IMR-90 (cell line): ENCODE data around the gene CFAP210. TPM values are rescaled to one million over a fixed set of nuclear protein-coding genes. Genes with fewer than 3 reads are reported as not detected.
"Not testable (repeated sequence)": the region's sequence is repeated elsewhere in the genome, so short reads cannot be mapped to it uniquely, and the experiment has no call there.

Source experiments
- ATAC-seq: fragments of 200-7000 bp; cut with Tn5 transposase; 2 replicates; pipeline ENCODE4 v1.9.1; 2020; ENCODE audit warnings: low read depth, mild to moderate bottlenecking, moderate library complexity
- BruUV-seq: library from RNA; stranded (reverse); fragments of 400-500 nt; replicated peaks from 2 replicates; lab custom pipeline; 2021; lab: Mats Ljungman, UMichigan
- CTCF ChIA-PET: fragments of 300-600 bp; formaldehyde crosslinking; extraction: SDS; loops from one replicate; lab custom pipeline; 2021; ENCODE audit warnings: antibody characterized with exemption; lab: Yijun Ruan, JAX
- POLR2A ChIA-PET: fragments of 300-600 bp; sonication (Branson Sonifier 250); formaldehyde crosslinking; loops from one replicate; lab custom pipeline; 2022; ENCODE audit warnings: antibody characterized with exemption; ENCODE audit not compliant: unreplicated experiment; lab: Charles Lee
- DNase-seq: peaks from one replicate; pipeline ENCODE4 v3.0.0; 2013
- H2AFZ ChIP-seq: replicated peaks from 2 replicates; pipeline ENCODE3; 2013; ENCODE audit warnings: low read length, mild to moderate bottlenecking; ENCODE audit not compliant: poor library complexity
- H2AK5ac ChIP-seq: 2 replicates; pipeline ENCODE4 v1.6.1; 2013; ENCODE audit warnings: low read depth, low read length, inconsistent platforms
- H2AK9ac ChIP-seq: replicated peaks from 2 replicates; pipeline ENCODE3; 2013; ENCODE audit warnings: mild to moderate bottlenecking, low read depth, low read length, moderate library complexity; ENCODE audit not compliant: poor library complexity
- H2BK120ac ChIP-seq: 2 replicates; pipeline ENCODE4 v1.6.1; 2013; ENCODE audit warnings: low read depth, low read length, inconsistent platforms
- H2BK15ac ChIP-seq: 3 replicates; pipeline ENCODE4 v1.6.1; 2013; ENCODE audit warnings: low read depth, low read length, inconsistent platforms
- H2BK20ac ChIP-seq: 2 replicates; pipeline ENCODE4 v1.6.1; 2013; ENCODE audit warnings: low read depth, mild to moderate bottlenecking, inconsistent platforms, low read length, moderate library complexity
- H2BK5ac ChIP-seq: 2 replicates; pipeline ENCODE4 v1.6.1; 2013; ENCODE audit warnings: mild to moderate bottlenecking, low read depth, low read length, inconsistent platforms; ENCODE audit not compliant: poor library complexity, severe bottlenecking
- H3K14ac ChIP-seq: replicated peaks from 2 replicates; pipeline ENCODE4 v1.6.1; 2013; ENCODE audit warnings: low read depth, low read length, inconsistent platforms
- H3K18ac ChIP-seq: 2 replicates; pipeline ENCODE4 v1.6.1; 2013; ENCODE audit warnings: low read depth, low read length, control low read depth
- H3K23ac ChIP-seq: 2 replicates; pipeline ENCODE4 v1.6.1; 2013; ENCODE audit warnings: low read depth, low read length, inconsistent platforms
- H3K27ac ChIP-seq: 2 replicates; pipeline ENCODE4 v1.5.1; 2013; ENCODE audit warnings: mild to moderate bottlenecking, control low read depth, low read length; ENCODE audit not compliant: insufficient read depth
- H3K27me3 ChIP-seq: 2 replicates; pipeline ENCODE4 v1.6.1; 2013; ENCODE audit warnings: low read length; ENCODE audit not compliant: control insufficient read depth, insufficient read depth
- H3K36me3 ChIP-seq: 2 replicates; pipeline ENCODE4 v1.6.1; 2013; ENCODE audit warnings: low read length, mixed read lengths; ENCODE audit not compliant: control insufficient read depth, insufficient read depth
- H3K4ac ChIP-seq: 2 replicates; pipeline ENCODE4 v1.6.1; 2013; ENCODE audit warnings: low read depth, low read length, inconsistent platforms
- H3K4me1 ChIP-seq: 2 replicates; pipeline ENCODE4 v1.6.1; 2013; ENCODE audit warnings: low read length, mixed read lengths; ENCODE audit not compliant: control insufficient read depth, insufficient read depth
- H3K4me2 ChIP-seq: 2 replicates; pipeline ENCODE4 v1.6.1; 2013; ENCODE audit warnings: low read depth, mild to moderate bottlenecking, control low read depth, low read length, moderate library complexity
- H3K4me3 ChIP-seq: 2 replicates; pipeline ENCODE4 v1.5.1; 2013; ENCODE audit warnings: low read depth, mild to moderate bottlenecking, control low read depth, low read length, moderate library complexity; ENCODE audit not compliant: insufficient read depth
- H3K56ac ChIP-seq: 2 replicates; pipeline ENCODE4 v1.6.1; 2013; ENCODE audit warnings: low read length, inconsistent platforms; ENCODE audit not compliant: insufficient read depth; ENCODE audit errors: extremely low read depth
- H3K79me1 ChIP-seq, 2 experiments: 2 replicates each; pipeline ENCODE4 v1.6.1; 2013; ENCODE audit warnings: low read length in 2 of 2, inconsistent platforms in 1 of 2, low read depth in 1 of 2
- H3K9ac ChIP-seq: 2 replicates; pipeline ENCODE4 v1.6.1; 2013; ENCODE audit warnings: low read depth, low read length, control low read depth
- H3K9me1 ChIP-seq: 2 replicates; pipeline ENCODE4 v1.6.1; 2013; ENCODE audit warnings: low read length, inconsistent platforms; ENCODE audit not compliant: insufficient read depth
- H3K9me3 ChIP-seq: 2 replicates; pipeline ENCODE4 v1.6.1; 2013; ENCODE audit warnings: low read length; ENCODE audit not compliant: control insufficient read depth, insufficient read depth
- H4K20me1 ChIP-seq: 2 replicates; pipeline ENCODE4 v1.6.1; 2013; ENCODE audit warnings: low read length, inconsistent platforms; ENCODE audit not compliant: insufficient read depth
- H4K5ac ChIP-seq: 2 replicates; pipeline ENCODE4 v1.6.1; 2013; ENCODE audit warnings: mild to moderate bottlenecking, low read depth, low read length, control low read depth
- H4K8ac ChIP-seq, 2 experiments: 2 replicates each; pipeline ENCODE4 v1.6.1; 2013; ENCODE audit warnings: low read depth in 2 of 2, low read length in 2 of 2, control low read depth in 1 of 2, inconsistent platforms in 1 of 2
- H4K91ac ChIP-seq: 2 replicates; pipeline ENCODE4 v1.6.1; 2013; ENCODE audit warnings: low read depth, low read length, inconsistent platforms; ENCODE audit not compliant: insufficient read depth
- WGBS, 2 experiments: methylation state at CpG; one replicate each; pipeline versions ENCODE4 v1.1.5 to v1.1.7; 2013; ENCODE audit warnings: missing lambda C conversion rate in 2 of 2; ENCODE audit not compliant: insufficient read length in 1 of 2; ENCODE audit errors: extremely low coverage in 2 of 2; 5-methylcytosine and 5-hydroxymethylcytosine counted together
- dilution Hi-C: fragments of 300-500 bp; cut with HindIII; formaldehyde crosslinking; loops from one replicate; pipeline ENCODE4 v1.14.3; 2018; ENCODE audit warnings: low sequenced_read_pairs; ENCODE audit not compliant: unreplicated experiment
- in situ Hi-C: fragments of 300-500 bp; cut with MboI; formaldehyde crosslinking; loops from 3 replicates; pipeline ENCODE4 v1.14.3; 2019; ENCODE audit warnings: low sequenced_read_pairs, inconsistent platforms, mixed read lengths
- intact Hi-C: fragments of 100-400 bp; cut with micrococcal nuclease; formaldehyde crosslinking; loops from 2 replicates; pipeline ENCODE4 v1.10.0; 2022
- polyA plus RNA-seq, 3 experiments: library from polyadenylated mRNA; depleted of rRNA; stranded (reverse); fragments of >200 nt; gene quantifications; 2 replicates each; pipeline ENCODE4 v1.2.3, GENCODE V29; 2012; ENCODE audit warnings: low replicate concordance in 1 of 3
- total RNA-seq: library from RNA; depleted of rRNA; stranded (reverse); fragments of >200 nt; gene quantifications from 2 replicates; pipeline ENCODE4 v1.2.3, GENCODE V29; 2012

The CFAP210 gene
- total and polyA plus RNA-seq, 2 of the 4 experiments (the other 2 are of a cell fraction) = not detected

DNA sequence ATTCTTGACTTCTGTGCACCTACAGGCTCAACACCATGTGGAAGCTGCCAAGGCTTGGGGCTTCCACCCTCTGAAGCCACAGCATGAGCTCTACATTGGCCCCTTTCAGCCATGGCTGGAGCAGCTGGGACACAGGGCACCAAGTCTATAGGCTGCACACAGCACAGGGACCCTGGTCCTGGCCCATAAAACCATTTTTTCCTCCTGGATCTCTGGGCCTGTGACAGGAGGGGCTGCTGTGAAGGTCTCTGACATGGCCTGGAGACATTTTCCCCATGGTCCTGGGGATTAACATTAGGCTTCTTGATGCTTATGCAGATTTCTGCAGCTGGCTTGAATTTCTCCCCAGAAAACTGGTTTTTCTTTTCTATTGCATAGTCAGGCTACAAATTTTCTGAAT, 6.3 kb downstream of the CFAP210 start:
- H2BK120ac ChIP-seq, H3K18ac ChIP-seq, H3K79me1 ChIP-seq, ATAC-seq, H4K20me1 ChIP-seq, DNase-seq, H2BK5ac ChIP-seq, dilution Hi-C loops, H3K9ac ChIP-seq, intact Hi-C loops, H3K4me1 ChIP-seq, H3K4me3 ChIP-seq, H3K9me3 ChIP-seq, POLR2A ChIA-PET, H2BK20ac ChIP-seq, CTCF ChIA-PET, H3K9me1 ChIP-seq, H3K27ac ChIP-seq, H4K8ac ChIP-seq, H3K4me2 ChIP-seq, H4K5ac ChIP-seq, H4K91ac ChIP-seq, H3K27me3 ChIP-seq, H3K23ac ChIP-seq, H2AFZ ChIP-seq, H2AK9ac ChIP-seq, in situ Hi-C loops, H2BK15ac ChIP-seq, H3K56ac ChIP-seq, H3K14ac ChIP-seq, BruUV-seq, H3K4ac ChIP-seq, H2AK5ac ChIP-seq, H3K36me3 ChIP-seq: not testable (repeated sequence)

DNA sequence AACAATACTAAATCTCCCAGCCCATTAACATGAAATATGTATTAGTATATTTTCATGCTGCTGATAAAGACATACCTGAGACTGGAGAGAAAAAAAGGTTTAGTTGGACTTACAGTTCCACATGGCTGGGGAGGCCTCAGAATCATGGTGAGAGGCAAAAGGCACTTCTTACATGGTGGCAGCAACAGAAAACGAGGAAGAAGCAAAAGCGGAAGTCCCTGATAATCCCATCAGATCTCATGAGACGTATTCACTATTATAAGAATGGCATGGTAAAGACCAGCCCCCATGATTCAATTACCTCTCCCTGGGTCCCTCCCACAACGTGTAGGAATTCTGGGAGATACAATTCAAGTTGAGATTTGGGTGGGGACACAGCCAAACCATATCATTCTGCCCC, 7.4 kb downstream of the CFAP210 start:
- ATAC-seq, H2BK5ac ChIP-seq, H3K14ac ChIP-seq, CTCF ChIA-PET, dilution Hi-C loops, H3K4me2 ChIP-seq, H4K20me1 ChIP-seq, H2AFZ ChIP-seq, in situ Hi-C loops, H3K23ac ChIP-seq, H3K9me1 ChIP-seq, H3K4ac ChIP-seq, H2AK9ac ChIP-seq, POLR2A ChIA-PET, H3K36me3 ChIP-seq, H3K9me3 ChIP-seq, H4K91ac ChIP-seq, H3K9ac ChIP-seq, H3K79me1 ChIP-seq, BruUV-seq, H2AK5ac ChIP-seq, H2BK120ac ChIP-seq, H3K27me3 ChIP-seq, H3K18ac ChIP-seq, intact Hi-C loops, H4K8ac ChIP-seq, H3K4me1 ChIP-seq, H3K56ac ChIP-seq, DNase-seq, H4K5ac ChIP-seq, H2BK15ac ChIP-seq, H3K4me3 ChIP-seq, H2BK20ac ChIP-seq, H3K27ac ChIP-seq: not testable (repeated sequence)
- WGBS, 2 experiments = no CpG with 5 or more reads among the region's 4 CpGs
